HFF-Myc (cell line): ENCODE measurements around the gene MEF2D.

Experiments used
- DNase-seq: peaks from one replicate; pipeline ENCODE4 v3.0.0-alpha.2; 2011; ENCODE audit warnings: low read depth; ENCODE audit errors: extremely low read depth
- H3K4me3 ChIP-seq: replicated peaks from 2 replicates; pipeline ENCODE4 v1.5.1; 2011; ENCODE audit warnings: low read depth, mild to moderate bottlenecking, control low read depth, low read length
- CTCF ChIP-seq: IDR thresholded peaks from 2 replicates; pipeline ENCODE4 v1.5.1; 2012; ENCODE audit warnings: mild to moderate bottlenecking, low read depth, low read length, control low read depth; ENCODE audit errors: missing control alignments

MEF2D gene

GRCh38 chr1:156440654-156441437 lies 59.7 kb downstream of the MEF2D start:
- no peak for DNase-seq
- H3K4me3 ChIP-seq = no peak overlapping the region
- no peak for TF ChIP-seq CTCF

GRCh38 chr1:156439777-156440183 lies 60.8 kb downstream of the MEF2D start:
- TF ChIP-seq CTCF = no peak
- no peak overlapping the region for H3K4me3 ChIP-seq
- DNase-seq = no peak

- no peak overlapping the region for H3K4me3 ChIP-seq
- TF ChIP-seq CTCF = no peak
- no peak for DNase-seq
Observed at GRCh38 chr1:156439036-156439776, 61.4 kb downstream of the MEF2D start.

- DNase-seq = no peak
- no peak for TF ChIP-seq CTCF
- no peak overlapping the region for H3K4me3 ChIP-seq
Observed at GRCh38 chr1:156438278-156438987, 62.1 kb downstream of the MEF2D start.

GRCh38 chr1:156437037-156437867 lies 63.3 kb downstream of the MEF2D start:
- H3K4me3 ChIP-seq = no peak overlapping the region
- no peak for DNase-seq
- TF ChIP-seq CTCF = no peak
